Mononuclear cell (primary cell): ENCODE data around the gene WSB2. TPM values are rescaled to one million over a fixed set of nuclear protein-coding genes. Genes with fewer than 3 reads are reported as not detected.
A peak's percentile ranks its signal among the peaks of the same experiment; 100 is the strongest.
"Not testable (repeated sequence)": the region's sequence is repeated elsewhere in the genome, so short reads cannot be mapped to it uniquely, and the experiment has no call there.

Source experiments
- H3K27me3 ChIP-seq: 2 replicates; pipeline ENCODE4 v1.6.0; 2011; ENCODE audit warnings: low read length, control low read depth; ENCODE audit not compliant: insufficient read depth
- H3K4me1 ChIP-seq: 2 replicates; pipeline ENCODE4 v1.5.1; 2011; ENCODE audit warnings: mild to moderate bottlenecking, low read length, control low read depth; ENCODE audit not compliant: insufficient read depth
- H3K4me3 ChIP-seq: 2 replicates; pipeline ENCODE4 v1.5.1; 2011; ENCODE audit warnings: mild to moderate bottlenecking, low read length, moderate library complexity
- H3K9me3 ChIP-seq: 2 replicates; pipeline ENCODE4 v1.5.1; 2011; ENCODE audit warnings: low read depth, mild to moderate bottlenecking, control low read depth, low read length
- total RNA-seq: library from RNA; depleted of rRNA; stranded (reverse); fragments of >200 nt; gene quantifications from one replicate; pipeline ENCODE4 v1.2.3, GENCODE V29; 2012

The WSB2 gene
- 21.1 TPM for total RNA-seq

- Histone ChIP-seq H3K4me3 (peak within 1 kb of the TSS; percentile 79), H3K9me3 (no peaks in the 10 kb centered on the region), H3K4me1 (peaks cover 55% of the 10 kb centered on the region), H3K27me3 (no peaks in the 10 kb centered on the region)
Measured at GRCh38 chr12:118061011-118061872, at the start of gene WSB2. TSS of gene WSB2 (minus strand) at chr12:118061179. CDS start at chr12:118061048, 131 bp downstream.

DNA sequence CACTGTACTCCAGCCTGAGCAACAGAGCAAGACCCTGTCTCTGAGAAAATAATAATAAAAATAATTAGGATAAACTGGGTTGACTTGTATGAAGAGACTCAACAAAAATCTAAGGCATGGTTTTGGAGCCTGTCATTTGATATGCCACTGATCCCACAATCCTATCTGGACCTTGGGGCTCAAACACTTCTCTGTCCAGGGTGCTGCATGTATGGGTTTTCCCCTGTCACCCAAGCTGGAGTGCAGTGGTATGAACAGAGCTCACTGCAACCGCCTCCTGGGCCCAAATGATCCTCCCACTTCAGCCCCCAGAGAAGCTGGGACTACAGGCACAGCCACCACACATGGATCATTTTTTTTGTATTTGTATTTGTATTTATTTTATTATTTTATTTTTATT lies 48.1 kb upstream of the WSB2 start:
- Histone ChIP-seq H3K27me3 (no peaks in the 10 kb centered on the region), H3K4me1 (peaks cover 6% of the 10 kb centered on the region), H3K9me3 (no peaks in the 10 kb centered on the region), H3K4me3 (no peak overlapping the region)

- H3K27me3 ChIP-seq = no peaks in the 10 kb centered on the region
- H3K9me3 ChIP-seq = no peaks in the 10 kb centered on the region
- H3K4me3 ChIP-seq = no peak overlapping the region
- H3K4me1 ChIP-seq = peaks cover 19% of the 10 kb centered on the region
Measured at GRCh38 chr12:118107694-118108093, 46.7 kb upstream of the WSB2 start.

- Histone ChIP-seq H3K4me1 (peaks cover 19% of the 10 kb centered on the region), H3K9me3 (no peaks in the 10 kb centered on the region), H3K4me3 (no peak overlapping the region), H3K27me3 (peaks cover 3% of the 10 kb centered on the region)
Measured at GRCh38 chr12:118107011-118107410, 46.0 kb upstream of the WSB2 start.

- peak within 1 kb of the TSS; percentile 47 for H3K4me3 ChIP-seq
- H3K4me1 ChIP-seq = peaks cover 19% of the 10 kb centered on the region
- no peaks in the 10 kb centered on the region for H3K9me3 ChIP-seq
- H3K27me3 ChIP-seq = peaks cover 3% of the 10 kb centered on the region
Measured at GRCh38 chr12:118103601-118104382, 42.8 kb upstream of the WSB2 start, which contains the start of gene VSIG10. TSS of gene VSIG10 (minus strand) at chr12:118104011. CDS start at chr12:118103671, 340 bp downstream.

GRCh38 chr12:118103201-118103600 lies 42.2 kb upstream of the WSB2 start:
- Histone ChIP-seq H3K9me3 (no peaks in the 10 kb centered on the region), H3K4me3 (peak overlapping the region; percentile 47), H3K27me3 (peaks cover 3% of the 10 kb centered on the region), H3K4me1 (peaks cover 19% of the 10 kb centered on the region)

GRCh38 chr12:118102609-118103008 lies 41.6 kb upstream of the WSB2 start:
- peaks cover 3% of the 10 kb centered on the region for H3K27me3 ChIP-seq
- H3K9me3 ChIP-seq = no peaks in the 10 kb centered on the region
- H3K4me3 ChIP-seq = no peak overlapping the region
- peaks cover 19% of the 10 kb centered on the region for H3K4me1 ChIP-seq

GRCh38 chr12:118102070-118102469 lies 41.1 kb upstream of the WSB2 start:
- H3K9me3 ChIP-seq = no peaks in the 10 kb centered on the region
- peaks cover 19% of the 10 kb centered on the region for H3K4me1 ChIP-seq
- H3K4me3 ChIP-seq = no peak overlapping the region
- peaks cover 3% of the 10 kb centered on the region for H3K27me3 ChIP-seq

GRCh38 chr12:118101051-118101450 lies 40.1 kb upstream of the WSB2 start:
- Histone ChIP-seq H3K4me3 (no peak overlapping the region), H3K9me3 (no peaks in the 10 kb centered on the region), H3K27me3 (peaks cover 3% of the 10 kb centered on the region), H3K4me1 (peaks cover 19% of the 10 kb centered on the region)

- Histone ChIP-seq H3K4me3 (no peak overlapping the region), H3K9me3 (no peaks in the 10 kb centered on the region), H3K4me1 (peaks cover 13% of the 10 kb centered on the region), H3K27me3 (peaks cover 3% of the 10 kb centered on the region)
Measured at GRCh38 chr12:118098911-118099671, 38.1 kb upstream of the WSB2 start.

DNA sequence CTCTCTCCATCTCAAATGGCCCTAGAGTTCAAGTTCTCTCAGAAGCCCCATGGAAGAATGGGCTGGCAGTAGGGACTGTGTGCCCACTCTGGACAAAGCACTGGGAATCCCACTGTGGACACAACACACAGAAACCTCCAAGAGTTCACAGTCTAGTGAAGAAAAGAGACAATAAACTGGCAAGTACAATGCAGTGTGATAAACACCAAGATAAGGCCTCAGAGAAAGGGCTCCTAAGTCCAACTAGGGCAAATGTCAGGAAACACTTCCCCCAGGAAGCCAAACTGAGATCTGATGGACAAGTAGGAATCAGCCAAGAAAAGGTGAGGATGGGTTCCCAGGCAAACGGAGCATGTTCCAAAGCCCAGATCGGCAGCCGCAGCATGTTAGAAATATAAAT lies 37.4 kb upstream of the WSB2 start:
- Histone ChIP-seq H3K27me3 (peaks cover 3% of the 10 kb centered on the region), H3K4me3 (no peak overlapping the region), H3K4me1 (peaks cover 7% of the 10 kb centered on the region), H3K9me3 (no peaks in the 10 kb centered on the region)

DNA sequence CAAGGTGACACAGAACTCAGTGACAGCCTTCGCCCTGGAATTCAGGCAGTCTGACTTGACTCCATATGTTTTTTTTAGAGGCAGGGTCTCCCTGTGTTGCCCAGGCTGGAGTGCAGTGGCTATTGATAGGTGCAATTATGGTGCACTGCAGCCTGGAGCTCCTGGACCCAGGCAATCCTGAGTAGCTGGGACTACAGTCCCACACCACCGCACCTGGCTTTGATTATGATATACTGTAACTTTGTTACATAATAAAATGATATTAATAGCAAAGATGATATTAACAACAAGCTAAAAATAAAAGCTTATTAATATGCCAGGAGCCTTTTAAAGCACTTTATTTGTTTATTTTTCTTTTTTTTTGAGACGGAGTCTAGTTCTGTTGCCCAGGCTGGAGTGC lies 33.1 kb upstream of the WSB2 start:
- H3K9me3 ChIP-seq = no peaks in the 10 kb centered on the region
- H3K4me1 ChIP-seq = no peaks in the 10 kb centered on the region
- H3K27me3 ChIP-seq = no peaks in the 10 kb centered on the region
- no peak overlapping the region for H3K4me3 ChIP-seq

DNA sequence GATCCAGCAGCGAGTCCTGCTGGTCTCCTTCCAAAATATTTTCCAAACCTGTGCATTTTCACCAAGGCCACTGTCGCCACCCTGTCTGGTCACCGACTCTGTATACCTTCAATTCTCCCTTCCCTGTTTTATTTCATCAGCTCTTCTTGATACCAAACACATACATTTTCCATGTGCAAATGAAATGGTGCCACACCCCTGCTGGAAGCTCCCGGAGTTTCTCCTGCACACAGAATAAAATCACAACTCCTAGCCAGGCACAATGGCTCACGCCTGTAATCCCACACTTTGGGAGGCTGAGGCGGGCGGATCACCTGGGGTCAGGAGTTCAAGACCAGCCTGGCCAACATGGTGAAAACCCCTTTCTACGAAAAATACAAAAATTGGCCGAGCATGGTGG lies 28.8 kb upstream of the WSB2 start:
- no peak overlapping the region for H3K4me3 ChIP-seq
- H3K27me3 ChIP-seq = no peaks in the 10 kb centered on the region
- H3K9me3 ChIP-seq = no peaks in the 10 kb centered on the region
- H3K4me1 ChIP-seq = no peaks in the 10 kb centered on the region

- H3K4me1 ChIP-seq = no peaks in the 10 kb centered on the region
- H3K4me3 ChIP-seq = no peak overlapping the region
- no peaks in the 10 kb centered on the region for H3K9me3 ChIP-seq
- no peaks in the 10 kb centered on the region for H3K27me3 ChIP-seq
Measured at GRCh38 chr12:118082161-118082560, 21.2 kb upstream of the WSB2 start.

- H3K4me3 ChIP-seq, H3K4me1 ChIP-seq, H3K27me3 ChIP-seq, H3K9me3 ChIP-seq: not testable (repeated sequence)
Measured at GRCh38 chr12:118081521-118081920, 20.5 kb upstream of the WSB2 start.
